ENCODE results near the gene PBX2.
A peak's percentile ranks its signal among the peaks of the same experiment; 100 is the strongest.

Gene PBX2

DNA sequence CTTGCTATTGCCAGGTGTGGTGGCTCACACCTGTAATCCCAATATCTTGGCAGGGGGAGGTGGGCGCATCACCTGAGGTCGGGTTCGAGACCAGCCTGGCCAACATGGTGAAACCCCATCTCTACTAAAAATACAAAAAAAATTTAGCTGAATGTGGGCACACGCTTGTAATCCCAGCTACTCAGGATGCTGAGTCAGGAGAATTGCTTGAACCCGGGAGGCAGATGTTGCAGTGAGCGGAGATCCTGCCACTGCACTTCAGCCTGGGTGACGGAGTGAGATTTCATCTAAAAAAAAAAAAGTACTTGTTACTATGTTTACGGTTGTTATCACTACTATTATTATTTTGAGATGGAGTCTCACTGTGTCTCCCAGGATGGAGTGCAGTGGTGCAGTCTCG is 33.1 kb downstream of the PBX2 start:
- TF ChIP-seq, protein P1, sequence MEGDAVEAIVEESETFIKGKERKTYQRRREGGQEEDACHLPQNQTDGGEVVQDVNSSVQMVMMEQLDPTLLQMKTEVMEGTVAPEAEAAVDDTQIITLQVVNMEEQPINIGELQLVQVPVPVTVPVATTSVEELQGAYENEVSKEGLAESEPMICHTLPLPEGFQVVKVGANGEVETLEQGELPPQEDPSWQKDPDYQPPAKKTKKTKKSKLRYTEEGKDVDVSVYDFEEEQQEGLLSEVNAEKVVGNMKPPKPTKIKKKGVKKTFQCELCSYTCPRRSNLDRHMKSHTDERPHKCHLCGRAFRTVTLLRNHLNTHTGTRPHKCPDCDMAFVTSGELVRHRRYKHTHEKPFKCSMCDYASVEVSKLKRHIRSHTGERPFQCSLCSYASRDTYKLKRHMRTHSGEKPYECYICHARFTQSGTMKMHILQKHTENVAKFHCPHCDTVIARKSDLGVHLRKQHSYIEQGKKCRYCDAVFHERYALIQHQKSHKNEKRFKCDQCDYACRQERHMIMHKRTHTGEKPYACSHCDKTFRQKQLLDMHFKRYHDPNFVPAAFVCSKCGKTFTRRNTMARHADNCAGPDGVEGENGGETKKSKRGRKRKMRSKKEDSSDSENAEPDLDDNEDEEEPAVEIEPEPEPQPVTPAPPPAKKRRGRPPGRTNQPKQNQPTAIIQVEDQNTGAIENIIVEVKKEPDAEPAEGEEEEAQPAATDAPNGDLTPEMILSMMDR (conservative IDR thresholded peaks at IDR 0.05; ENCODE audit: low read depth), result no peak
- ChIA-PET CTCF (no interaction called here), POLR2A (ENCODE audit: low non-redundant PET) (no interaction called here)
- no peak for DNase-seq (ENCODE audit: low spot score)
- no peak overlapping the region for H3K27ac ChIP-seq

DNA sequence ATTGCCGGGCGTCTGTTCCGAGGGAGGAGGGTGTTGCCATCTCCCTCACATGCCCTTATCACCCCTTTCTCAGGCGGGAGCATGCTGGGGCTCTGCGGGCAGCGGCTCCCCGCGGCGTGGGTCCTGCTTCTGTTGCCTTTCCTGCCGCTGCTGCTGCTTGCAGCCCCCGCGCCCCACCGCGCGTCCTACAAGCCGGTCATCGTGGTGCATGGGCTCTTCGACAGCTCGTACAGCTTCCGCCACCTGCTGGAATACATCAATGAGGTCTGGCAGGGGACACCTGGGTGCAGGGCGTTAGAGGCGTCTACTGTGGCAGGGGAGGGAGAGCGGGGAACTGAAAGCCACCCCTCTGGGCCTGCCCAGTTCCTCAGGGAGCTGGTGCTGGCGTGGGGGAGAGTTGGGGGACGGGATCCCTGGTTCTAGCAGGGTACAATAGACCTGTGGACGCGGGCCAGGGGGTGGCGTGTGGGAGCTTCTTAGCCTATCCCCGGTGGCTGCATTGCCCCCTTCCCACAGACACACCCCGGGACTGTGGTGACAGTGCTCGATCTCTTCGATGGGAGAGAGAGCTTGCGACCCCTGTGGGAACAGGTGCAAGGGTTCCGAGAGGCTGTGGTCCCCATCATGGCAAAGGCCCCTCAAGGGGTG is 35.4 kb downstream of the PBX2 start:
- TF ChIP-seq, protein P1 (conservative IDR thresholded peaks at IDR 0.05; ENCODE audit: low read depth), result peak; percentile 70
- H3K27ac ChIP-seq, result peak overlapping the region; percentile 97
- peak; percentile 67 for DNase-seq (ENCODE audit: low spot score)
- CTCF ChIA-PET, result interaction anchor here (0.5 to 1.3 kb wide), 9 partner anchors 14 to 1513 kb away, joined by 3 to 22 read pairs (median 3); no protein-coding TSS in a partner anchor
- POLR2A ChIA-PET (ENCODE audit: low non-redundant PET), result interaction anchor here (1.0 kb wide), 1 partner anchor 36 kb away, joined by 3 read pairs; no protein-coding TSS in a partner anchor

DNA sequence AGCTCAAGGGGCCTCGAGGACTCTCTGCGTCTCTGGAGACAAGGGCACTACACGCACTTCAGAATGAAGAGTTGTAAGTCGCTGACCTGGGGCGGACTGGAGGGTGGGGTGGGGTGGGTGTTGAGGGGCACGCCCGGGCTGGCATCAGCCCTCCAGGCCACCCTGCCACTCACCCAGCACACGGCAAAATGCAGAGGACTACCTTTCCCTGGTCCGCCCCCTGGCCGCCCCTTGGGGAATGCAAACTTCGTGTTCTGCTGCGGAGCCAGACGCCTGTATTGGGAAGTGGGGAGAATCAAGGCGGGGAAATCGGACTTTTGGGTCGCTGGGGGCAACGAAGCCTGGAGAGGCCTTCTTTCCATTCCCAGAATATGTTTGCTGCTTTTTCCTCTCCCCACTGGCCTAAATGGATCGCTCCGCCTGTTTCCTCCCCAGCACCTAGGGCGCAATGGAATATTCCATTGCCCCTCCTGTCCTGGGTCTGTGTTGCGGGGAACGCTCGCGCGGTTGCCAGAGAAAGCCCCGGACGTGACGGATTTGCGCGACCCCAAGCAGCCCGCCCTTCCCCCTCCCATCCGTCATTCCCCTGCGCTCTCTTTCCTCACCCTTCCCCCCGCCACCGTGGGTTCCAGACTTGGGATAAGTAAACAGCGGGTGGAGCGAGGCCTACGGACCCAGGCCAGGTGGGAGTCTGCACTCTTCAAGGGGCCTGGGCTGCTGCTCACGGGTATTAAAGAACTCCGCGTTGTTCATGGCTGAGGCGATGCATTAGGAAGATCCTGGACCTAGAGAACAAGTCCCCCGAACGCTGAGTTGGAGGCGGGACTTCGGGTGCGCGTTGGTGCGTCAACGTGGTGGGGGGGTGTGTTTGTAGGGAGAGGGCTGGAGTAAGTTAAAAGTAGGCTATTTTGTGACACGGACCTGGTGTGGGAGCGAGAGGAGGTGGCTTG is 36.2 kb downstream of the PBX2 start, which contains the start of gene PPT2:
PPT2 (plus strand) TSS at position 578 of the 950 bp plus-strand sequence. CDS start 454 bp downstream, outside the sequence.
- peak within 1 kb of the TSS; percentile 97 for H3K27ac ChIP-seq
- CTCF ChIA-PET, result interaction anchor here (0.6 to 1.7 kb wide), 6 partner anchors 20 to 180 kb away, joined by 3 to 22 read pairs (median 4); no protein-coding TSS in a partner anchor
- TF ChIP-seq, protein P1 (conservative IDR thresholded peaks at IDR 0.05; ENCODE audit: low read depth), result no peak
- DNase-seq (ENCODE audit: low spot score), result peak; percentile 91
- POLR2A ChIA-PET (ENCODE audit: low non-redundant PET), result interaction anchor here (1.0 kb wide), 1 partner anchor 35 kb away, joined by 3 read pairs; no protein-coding TSS in a partner anchor

DNA sequence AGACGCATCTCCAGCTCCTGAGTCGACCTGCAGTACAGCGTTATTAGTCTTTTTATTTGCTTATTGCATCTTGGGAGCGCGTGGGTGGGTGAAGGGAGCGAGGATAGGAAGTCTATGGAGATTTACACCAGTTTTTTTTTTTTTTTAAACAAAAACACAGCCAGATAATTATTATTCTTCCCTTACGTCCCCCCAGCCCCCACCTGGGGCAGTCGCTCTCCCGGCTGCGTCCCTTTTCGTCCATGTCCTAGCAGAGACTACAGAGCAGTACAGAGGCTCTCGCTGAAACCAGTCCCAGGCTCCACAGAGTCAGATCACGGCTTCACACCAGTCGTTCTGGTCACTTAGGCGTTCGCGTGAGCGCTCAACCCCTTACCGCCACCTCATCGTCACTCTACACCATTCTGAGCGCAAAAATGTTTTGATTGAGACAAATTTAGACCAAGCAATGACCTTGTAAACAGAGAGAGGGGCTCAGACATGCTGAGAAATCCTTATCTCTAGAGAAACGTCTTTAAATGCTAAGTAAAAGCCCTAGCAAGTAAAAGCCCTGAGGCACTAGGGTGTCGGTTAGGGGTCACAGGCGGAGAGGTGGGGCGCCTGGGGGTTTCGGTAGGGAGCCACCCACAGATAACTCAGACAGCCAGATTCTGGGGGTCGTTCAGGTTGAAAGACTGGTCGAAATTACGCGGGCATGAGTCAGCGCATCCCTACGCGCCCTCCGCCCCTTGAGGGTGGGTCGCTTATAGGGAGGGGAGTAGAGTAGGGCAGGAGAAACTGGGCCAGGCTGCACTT is 37.0 kb downstream of the PBX2 start:
- POLR2A ChIA-PET (ENCODE audit: low non-redundant PET), result no interaction called here
- peak; percentile 44 for DNase-seq (ENCODE audit: low spot score)
- peak overlapping the region; percentile 97 for H3K27ac ChIP-seq
- CTCF ChIA-PET, result interaction anchor here (0.6 to 1.7 kb wide), 2 partner anchors 34 to 179 kb away, joined by 4 to 5 read pairs; no protein-coding TSS in a partner anchor
- TF ChIP-seq, protein P1 (conservative IDR thresholded peaks at IDR 0.05; ENCODE audit: low read depth), result no peak

DNA sequence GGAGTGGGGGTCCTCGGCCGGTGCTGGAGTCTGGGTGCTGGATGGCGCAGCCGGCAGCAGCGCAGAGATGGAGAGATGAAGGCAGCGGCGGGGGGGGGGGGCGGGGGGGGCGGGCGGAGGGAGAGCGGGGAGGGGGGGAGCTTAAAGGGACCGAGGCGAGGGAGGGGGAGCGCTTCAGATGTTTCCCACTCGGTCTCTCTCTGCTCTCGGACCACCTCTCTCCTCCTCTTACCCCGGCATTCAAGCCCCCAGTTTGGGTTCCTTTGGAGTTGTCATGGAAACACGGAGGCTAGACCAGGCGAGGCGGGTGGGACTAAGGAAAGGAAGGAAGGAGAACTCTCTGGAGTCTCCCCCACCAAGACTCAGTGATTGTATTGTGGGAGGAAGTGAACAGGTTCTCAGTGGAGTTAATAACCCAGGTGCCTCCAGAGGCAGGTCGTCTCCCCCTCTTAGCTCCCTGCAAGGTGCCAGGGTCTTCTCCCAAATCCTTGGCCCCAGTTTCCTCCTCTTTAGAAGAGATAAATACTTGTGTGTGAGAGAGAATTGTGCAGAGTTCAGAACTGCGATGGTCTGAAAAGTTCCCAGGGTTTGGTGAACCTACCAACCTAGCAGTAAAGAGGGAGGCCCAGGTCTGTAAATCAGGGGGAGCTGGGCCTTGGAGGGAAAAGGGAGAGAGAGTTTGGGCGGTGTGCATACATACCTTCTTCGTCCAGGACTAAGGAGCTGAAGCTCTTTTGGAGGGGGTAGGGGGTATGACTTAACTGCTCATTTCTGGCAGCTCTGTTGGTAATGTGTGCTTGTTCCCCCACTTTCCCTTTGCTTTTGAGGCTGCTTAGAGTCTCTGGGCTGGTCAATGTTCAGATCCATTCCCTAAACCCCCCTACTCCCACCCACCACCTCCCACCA is 37.9 kb downstream of the PBX2 start, which contains the start of gene PRRT1:
PRRT1 (minus strand) TSS at position 77 of the 906 bp plus-strand sequence. CDS start 112 bp downstream, outside the sequence.
- H3K27ac ChIP-seq, result peak within 1 kb of the TSS; percentile 97
- TF ChIP-seq, protein P1 (conservative IDR thresholded peaks at IDR 0.05; ENCODE audit: low read depth), result no peak
- no peak for DNase-seq (ENCODE audit: low spot score)
- POLR2A ChIA-PET (ENCODE audit: low non-redundant PET), result no interaction called here
- CTCF ChIA-PET, result interaction anchor here (1.7 kb wide), 1 partner anchor 33 kb away, joined by 4 read pairs; no protein-coding TSS in a partner anchor
